Breast epithelium (tissue), 3 donors: ENCODE data around the gene GPR107.

Experiments used
- CTCF ChIP-seq, 3 donors: fragments of 450-650 bp; IDR thresholded peaks; one replicate each; pipeline ENCODE4 v1.5.1; 2016 to 2017; ENCODE audit warnings: antibody characterized with exemption in 3 of 3, mild to moderate bottlenecking in 3 of 3, moderate library complexity in 3 of 3
- POLR2A ChIP-seq: fragments of 450-650 bp; IDR thresholded peaks from one replicate; pipeline ENCODE4 v1.6.1; 2016; ENCODE audit warnings: antibody characterized with exemption, mild to moderate bottlenecking, moderate library complexity
- POLR2AphosphoS5 ChIP-seq, 3 donors: sonication (generic); formaldehyde crosslinking; IDR thresholded peaks; one replicate each; pipeline ENCODE4 v1.6.1; 2017; ENCODE audit warnings: antibody characterized with exemption in 3 of 3

GRCh38 chr9:130147910-130148309 lies 94.2 kb downstream of the GPR107 start:
- TF ChIP-seq POLR2A (no peak), POLR2AphosphoS5 (IDR thresholded peaks at IDR 0.05) (no peak), CTCF (IDR thresholded peaks at IDR 0.05) (no peak)
